Measurements from ENCODE around the gene TMEM259.

Gene TMEM259

DNA sequence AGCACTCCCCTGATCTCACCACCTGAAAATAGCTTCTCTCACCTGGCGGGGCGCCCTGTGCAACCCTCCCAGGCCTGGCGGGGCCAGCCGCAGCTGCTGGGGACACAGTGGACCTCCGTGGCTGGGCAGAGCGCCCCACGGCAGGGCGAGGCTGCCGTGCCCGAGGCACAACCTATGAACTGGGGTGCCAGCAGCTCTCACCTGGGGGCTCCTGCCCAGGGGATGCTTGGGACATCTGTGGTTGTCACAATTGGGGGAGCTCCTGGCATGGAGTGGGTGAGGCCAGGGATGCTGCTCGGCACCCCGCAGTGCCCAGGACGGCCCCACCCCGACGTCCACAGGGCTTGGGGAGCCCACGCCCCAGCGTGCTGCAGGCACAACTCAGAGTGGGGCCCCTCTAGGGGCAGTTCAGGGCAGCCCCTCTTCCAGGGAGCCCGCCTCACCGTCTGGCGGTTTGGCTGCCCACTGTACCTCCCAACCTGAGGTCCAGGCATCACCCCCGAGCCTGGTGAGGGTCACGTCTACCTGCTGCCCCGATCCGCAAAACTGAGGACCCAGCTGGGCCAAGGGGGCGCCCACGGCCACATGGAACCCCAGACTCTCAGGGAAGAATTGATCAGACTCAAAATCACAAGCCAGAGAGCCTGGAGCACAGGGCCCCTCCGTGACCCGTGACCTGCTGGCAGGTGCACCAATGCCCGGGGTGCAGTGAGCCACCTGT, 5.7 kb downstream of the TMEM259 start:
- DNase-seq: no peak

DNA sequence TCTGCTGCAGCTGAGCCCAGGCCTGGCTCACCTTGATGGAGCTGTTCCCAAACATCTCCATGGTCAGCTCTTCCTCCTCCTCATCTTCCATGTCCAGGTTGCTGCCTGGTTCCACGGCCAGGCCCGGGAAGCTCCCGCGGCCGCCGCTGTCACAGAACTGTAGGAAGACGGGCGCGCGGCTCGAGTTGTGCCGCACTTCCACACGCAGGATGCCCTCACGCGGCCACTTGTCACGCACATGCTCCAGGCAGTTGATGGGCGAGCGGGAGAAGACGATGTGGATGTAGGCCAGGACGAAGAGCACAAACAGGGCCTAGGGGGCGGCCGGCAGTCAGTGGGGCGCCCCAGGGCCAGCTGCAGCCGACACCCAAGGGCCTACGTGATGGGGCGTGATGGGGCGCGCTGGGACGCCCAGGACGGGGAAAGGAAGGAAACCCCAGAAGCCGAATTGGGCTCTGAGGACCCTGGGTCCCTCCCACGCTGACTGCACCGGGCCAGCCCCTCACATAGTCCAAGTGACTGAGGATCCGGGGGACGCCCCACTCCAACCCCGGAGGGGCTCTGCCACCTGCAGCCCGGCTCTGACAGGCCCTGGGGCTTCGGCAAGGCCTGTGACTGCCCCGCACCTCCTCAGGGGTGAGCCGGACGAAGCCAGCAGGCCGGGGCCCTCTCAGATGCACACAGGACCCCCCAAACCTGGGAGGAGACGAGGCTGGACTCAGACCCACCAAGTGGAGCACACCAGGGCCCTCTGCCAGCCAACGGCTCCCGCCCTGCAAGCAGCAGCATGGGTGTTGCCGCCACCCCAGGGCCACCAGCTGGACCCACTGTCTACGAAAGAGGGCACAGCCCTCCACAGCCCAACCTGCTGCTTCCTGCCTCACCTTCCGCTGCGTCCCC, 6.5 kb downstream of the TMEM259 start:
- no peak for DNase-seq

DNA sequence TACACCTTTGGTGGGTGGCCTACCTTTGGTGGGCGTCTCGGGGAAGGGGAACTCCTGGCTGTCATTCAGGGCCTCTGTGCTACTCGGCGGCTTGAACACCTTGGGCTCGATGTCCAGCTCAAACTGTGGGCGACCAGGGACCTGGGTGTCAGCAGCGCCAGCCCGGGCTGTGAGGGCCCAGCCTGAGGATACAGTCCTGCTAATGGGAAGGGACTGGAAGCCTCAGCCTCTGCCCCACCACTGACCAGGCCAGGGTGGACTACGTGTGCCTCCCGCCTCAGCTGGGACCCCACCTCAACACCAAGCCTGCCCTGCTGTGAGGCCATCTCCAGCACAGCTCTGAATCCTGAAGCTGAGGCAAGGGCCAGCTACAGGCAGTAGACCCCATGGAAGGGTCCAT, 7.7 kb downstream of the TMEM259 start:
- DNase-seq: no peak

DNA sequence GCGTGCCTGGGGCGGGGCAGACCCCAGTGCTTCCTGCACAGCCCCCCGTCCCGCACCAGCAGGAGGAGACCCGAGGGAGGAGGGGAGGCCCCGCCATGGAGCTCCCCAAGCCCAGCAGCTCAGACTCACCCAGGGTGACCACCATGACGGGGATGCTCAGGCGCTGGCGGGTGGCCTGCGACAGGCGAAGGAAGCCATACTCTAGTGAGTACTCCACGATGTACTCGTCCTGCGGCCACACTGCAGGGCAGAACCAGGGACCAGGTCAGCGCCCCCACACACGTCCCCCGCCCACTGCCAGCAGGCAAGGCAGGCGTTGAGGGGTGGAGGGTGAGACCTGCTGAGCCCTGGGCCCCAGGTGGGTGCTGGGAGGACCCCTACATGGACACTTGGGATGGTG, 8.6 kb downstream of the TMEM259 start:
- DNase-seq: no peak

DNA sequence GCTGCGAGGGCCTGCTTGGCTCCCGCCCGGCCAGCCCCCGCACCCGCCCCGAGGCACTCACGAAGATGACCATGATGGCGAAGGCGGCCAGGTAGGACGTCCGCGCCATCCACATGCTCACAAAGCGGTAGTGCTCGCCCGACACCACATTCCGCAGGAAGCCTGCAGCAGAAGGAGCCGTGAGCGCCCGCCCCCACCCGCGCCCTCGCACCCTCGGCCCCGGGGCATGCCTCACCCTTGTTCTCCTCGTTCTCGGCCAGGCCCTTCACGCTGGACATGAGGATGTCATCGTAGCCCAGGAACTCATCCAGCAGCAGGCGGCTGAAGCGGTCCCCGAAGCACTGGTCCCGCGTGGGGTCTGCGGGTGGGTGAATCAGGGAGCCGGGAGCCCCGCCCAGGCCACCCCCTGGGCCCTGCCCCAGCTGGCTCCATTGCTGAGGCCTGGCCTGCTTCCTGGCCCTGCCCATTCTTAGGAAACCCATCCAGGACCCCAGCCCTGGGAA, 9.0 kb downstream of the TMEM259 start:
- DNase-seq: no peak

DNA sequence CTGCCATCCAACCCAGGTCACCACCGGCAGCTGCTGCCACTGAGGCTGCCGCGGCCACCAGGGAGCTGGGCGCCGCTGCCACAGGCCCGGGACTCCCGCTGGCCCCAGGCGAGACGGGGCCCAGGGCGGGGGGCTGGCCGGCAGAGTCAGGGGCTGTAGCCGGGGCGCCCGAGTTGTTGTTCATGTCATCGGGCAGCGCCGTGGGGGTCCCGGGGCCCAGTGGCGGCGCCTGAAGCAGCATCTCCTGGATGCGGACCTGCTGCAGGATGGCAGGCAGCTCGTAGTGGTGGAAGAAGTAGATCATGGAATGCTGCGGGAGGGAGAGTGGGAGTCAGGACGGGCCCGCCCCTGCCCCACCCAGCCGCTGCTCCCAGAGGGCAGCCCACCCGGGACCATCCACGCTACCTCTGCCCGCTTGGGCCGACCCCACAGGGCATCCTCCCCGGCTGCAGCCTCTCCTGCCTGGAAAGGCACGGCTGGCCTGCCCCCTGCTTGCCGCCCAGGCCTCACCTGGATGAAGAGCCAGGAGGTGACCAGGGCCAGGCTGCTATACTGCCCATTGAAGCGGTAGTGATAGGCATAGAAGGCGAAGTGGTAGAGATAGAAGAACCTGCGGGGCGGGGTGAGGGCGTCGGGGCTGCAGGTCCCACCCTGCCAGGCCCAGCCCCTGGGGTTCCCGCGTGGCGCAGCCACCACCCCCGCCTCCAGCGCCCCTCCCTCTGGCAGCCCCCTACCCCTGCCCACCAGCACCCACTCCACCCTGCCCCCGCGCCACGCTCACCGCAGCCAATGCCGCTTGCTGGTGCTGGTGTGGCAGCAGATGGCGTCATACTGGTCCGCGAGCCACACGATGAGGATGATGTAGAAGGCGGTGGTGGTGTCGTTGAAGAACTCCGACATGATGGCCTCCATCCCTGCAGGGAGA, 10.1 kb downstream of the TMEM259 start:
- no peak for DNase-seq

DNA sequence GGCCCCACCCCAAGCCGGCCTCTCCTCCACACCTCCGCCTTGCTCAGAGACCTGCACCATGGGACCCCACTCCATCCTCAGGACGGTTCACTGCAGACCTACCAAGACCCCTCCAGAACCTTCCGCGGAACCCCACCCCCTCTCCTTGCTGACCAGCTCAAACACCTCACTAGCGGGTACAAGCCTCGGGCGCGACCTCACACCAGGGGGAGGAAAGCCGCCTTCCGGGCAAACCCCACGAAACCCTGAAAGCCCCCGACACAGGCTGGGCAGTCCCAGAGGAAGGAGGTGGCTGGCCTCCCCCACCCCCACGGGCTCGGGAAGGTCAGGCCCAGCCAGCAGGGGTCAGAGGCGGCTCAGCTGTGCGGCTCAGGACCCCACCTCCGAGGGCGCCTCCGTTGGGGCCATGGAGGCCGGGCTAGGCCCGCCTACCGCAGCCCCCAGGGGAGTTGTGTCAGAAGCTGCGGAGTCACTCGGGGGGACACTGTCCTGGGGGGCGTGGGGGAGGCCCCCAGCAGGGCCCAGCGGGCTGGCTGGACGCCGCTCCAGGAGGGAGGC, 10.9 kb downstream of the TMEM259 start:
- DNase-seq: no peak

DNA sequence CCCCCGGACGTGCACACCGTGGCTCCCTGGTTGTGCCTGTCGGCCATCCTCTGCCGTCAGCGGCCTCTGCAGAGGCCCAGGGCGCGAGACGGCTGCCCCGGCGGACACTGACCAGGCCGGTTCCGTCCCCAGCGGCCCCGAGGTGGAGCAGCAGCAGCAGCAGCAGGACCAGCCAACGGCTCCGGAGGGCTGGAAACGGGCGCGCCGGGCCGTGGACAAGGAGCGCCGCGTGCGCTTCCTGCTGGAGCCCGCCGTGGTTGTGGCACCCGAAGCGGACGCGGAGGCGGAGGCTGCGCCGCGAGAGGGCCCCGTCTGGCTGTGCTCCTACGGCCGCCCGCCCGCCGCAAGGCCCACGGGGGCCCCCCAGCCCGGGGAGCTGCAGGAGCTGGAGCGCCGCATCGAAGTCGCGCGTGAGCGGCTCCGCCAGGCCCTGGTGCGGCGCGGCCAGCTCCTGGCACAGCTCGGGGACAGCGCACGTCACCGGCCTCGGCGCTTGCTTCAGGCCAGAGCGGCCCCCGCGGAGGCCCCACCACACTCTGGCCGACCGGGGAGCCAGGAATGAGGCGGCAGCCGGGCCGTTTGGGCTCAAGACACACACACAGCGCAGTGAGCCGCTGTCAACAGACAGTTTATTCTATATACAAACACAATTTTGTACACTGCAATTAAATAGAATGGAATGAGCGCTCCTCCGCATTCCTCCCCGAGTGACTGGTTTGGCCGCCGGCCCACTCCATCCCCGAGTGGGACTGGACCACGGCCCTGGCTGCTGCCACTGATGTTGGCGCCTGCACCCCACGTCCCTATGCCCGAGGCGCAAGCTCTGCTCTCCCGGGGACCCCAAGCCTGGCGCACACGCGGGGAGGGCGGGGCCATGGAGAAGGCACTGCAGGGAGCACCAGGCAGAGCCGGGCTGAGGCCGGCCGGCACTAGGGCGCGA, 11.6 kb downstream of the TMEM259 start:
- no peak for DNase-seq

DNA sequence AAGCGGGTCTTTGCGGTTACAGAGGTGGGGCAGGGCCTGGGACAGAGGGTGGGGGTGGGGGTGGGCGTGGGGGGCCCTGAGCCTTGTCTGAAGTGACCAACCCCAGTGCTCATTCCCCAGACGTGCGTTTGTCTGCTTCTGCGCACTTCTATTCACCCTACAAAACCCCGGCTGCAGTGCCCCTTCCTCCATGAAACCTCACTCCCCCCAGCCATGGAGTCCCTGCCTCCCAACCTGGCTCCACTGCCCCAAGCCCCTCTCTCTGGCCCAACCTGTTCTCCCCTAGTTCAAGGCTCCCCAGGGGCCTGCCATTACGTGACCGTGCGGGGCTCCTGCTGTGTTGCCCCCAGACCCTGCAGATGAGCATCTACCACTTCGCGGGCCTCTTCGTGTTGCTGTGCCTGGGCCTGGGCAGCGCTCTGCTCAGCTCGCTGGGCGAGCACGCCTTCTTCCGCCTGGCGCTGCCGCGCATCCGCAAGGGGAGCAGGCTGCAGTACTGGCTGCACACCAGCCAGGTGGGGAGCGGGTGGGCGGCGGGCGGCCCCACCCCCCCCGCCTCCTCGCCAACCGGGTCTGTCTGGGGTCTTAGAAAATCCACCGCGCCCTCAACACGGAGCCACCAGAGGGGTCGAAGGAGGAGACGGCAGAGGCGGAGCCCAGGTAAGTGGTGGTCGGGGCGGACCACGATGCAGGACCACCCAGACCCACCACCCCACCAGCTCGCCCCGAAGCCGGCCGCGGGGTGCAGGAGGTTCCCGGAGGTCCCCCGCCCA, 12.5 kb downstream of the TMEM259 start:
- DNase-seq: no peak

DNA sequence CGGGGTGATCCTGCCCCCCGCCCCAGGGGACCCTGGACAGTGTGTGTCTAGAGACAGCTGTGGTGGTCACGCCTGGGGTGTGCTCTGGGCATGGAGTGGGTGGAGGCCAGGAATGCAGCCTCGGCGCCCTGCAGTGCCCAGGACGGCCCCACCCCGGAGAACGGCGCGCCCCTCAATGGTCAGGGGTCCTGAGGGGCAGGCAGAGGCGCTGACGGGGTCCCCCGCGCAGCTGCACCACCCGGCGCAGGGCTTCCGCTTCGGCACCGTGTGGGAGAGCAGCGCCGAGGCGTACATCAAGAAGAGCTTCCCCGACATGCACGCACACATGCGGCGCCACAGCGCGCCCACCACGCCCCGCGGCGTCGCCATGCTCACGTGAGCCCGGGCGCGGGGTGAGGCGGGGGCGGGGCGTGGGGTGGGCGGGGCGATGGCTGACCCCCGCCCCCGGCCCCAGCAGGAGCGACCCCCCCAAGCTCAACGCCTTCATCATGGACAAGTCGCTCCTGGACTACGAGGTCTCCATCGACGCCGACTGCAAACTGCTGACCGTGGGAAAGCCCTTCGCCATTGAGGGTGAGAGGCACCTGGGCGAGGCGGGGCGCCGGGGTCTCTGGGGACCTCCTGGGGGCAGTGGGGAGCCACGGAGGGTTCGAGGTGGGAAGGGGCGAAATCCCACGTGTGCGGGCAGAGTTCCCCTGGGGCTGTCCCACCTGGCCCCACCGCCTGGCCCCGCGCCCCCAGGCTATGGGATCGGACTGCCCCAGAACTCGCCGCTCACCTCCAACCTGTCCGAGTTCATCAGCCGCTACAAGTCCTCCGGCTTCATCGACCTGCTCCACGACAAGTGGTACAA, 13.3 kb downstream of the TMEM259 start:
- DNase-seq: no peak

DNA sequence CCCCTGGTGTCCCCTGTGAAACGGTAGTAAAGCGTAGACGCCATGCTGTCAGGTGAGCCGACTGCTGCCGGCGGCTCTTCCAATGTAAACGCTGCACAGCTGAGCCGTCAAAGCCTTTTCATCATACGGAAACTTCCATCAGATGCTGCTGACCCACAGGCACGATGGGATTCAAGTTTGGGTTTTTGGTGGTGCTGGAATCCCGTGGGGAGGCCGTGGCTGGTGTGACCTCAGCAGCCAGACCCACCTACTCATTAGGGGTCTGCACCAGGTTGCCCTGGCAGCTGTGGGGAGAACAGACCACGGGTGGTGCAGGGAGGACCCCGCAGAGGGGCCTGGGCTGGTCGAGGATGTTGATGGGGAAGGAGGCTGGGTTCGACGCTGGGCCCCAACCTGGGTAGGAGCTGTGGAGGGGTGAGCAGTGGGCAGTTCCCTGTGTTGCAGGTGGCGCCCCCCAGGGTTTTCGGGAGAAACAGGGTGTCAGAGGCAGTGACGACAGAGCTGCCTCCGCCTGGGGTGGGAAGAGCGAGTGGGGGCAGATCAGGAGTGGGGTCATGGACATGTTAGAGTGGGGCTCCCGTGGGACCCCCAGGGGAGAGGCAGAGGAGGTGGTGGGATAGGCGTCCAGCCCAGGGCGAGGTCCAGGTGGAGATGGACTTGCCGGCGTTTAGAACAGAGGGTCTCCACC, 14.1 kb downstream of the TMEM259 start:
- no peak for DNase-seq

DNA sequence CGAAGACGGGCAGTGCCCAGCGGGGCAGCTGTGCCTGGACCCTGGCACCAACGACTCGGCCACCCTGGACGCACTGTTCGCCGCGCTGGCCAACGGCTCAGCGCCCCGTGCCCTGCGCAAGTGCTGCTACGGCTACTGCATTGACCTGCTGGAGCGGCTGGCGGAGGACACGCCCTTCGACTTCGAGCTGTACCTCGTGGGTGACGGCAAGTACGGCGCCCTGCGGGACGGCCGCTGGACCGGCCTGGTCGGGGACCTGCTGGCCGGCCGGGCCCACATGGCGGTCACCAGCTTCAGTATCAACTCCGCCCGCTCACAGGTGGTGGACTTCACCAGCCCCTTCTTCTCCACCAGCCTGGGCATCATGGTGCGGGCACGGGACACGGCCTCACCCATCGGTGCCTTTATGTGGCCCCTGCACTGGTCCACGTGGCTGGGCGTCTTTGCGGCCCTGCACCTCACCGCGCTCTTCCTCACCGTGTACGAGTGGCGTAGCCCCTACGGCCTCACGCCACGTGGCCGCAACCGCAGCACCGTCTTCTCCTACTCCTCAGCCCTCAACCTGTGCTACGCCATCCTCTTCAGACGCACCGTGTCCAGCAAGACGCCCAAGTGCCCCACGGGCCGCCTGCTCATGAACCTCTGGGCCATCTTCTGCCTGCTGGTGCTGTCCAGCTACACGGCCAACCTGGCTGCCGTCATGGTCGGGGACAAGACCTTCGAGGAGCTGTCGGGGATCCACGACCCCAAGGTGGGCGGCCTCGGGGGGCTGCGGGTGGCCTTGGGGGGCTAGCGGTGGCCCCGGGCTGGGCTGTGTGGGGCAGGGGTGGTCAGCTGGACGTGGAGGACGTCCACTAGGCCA, 15.9 kb downstream of the TMEM259 start:
- DNase-seq: no peak

DNA sequence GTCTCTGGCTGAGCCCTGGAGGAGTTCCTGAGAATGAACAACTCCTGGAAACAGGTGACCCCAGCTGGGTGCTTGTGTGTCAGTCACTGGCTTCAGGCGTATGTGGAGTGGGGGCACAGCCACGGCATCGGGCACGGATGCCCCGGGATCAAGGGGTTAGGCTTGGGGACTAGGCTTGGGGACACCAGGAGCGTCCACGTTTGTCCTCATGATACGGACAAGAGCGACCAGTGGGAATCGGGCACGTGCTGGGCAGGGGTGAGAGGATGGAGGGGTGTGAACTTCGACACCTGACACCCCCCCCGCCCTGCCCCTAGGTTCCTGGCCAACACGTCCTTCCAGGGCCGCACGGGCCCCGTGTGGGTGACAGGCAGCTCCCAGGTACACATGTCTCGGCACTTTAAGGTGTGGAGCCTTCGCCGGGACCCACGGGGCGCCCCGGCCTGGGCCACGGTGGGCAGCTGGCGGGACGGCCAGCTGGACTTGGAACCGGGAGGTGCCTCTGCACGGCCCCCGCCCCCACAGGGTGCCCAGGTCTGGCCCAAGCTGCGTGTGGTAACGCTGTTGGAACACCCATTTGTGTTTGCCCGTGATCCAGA, 16.6 kb downstream of the TMEM259 start:
- DNase-seq: no peak

DNA sequence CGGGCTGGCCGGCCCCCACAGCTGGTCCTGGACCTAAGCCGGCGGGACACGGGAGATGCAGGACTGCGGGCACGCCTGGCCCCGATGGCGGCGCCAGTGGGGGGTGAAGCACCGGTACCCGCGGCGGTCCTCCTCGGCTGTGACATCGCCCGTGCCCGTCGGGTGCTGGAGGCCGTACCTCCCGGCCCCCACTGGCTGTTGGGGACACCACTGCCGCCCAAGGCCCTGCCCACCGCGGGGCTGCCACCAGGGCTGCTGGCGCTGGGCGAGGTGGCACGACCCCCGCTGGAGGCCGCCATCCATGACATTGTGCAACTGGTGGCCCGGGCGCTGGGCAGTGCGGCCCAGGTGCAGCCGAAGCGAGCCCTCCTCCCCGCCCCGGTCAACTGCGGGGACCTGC, 17.6 kb downstream of the TMEM259 start:
- DNase-seq: no peak

DNA sequence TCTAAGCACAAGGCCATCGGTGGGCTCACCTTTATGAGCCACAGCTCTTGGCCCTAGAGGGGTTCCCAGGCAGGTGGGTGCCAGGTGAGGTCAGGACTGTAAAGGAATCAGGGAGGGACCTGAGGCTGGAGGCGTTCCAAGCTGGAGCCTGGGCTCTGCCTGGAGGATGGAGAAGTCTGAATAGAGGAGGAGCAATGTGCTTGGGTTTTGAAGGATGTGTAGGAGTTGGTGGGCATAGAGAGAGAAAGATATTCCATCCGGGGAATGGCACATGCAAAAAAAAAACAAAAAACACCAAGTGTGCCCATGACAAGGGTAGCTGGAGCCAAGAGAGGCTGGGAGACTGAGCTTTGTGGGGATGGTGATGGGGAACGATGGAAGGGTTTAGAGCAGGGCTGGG, 18.3 kb downstream of the TMEM259 start:
- DNase-seq: no peak

DNA sequence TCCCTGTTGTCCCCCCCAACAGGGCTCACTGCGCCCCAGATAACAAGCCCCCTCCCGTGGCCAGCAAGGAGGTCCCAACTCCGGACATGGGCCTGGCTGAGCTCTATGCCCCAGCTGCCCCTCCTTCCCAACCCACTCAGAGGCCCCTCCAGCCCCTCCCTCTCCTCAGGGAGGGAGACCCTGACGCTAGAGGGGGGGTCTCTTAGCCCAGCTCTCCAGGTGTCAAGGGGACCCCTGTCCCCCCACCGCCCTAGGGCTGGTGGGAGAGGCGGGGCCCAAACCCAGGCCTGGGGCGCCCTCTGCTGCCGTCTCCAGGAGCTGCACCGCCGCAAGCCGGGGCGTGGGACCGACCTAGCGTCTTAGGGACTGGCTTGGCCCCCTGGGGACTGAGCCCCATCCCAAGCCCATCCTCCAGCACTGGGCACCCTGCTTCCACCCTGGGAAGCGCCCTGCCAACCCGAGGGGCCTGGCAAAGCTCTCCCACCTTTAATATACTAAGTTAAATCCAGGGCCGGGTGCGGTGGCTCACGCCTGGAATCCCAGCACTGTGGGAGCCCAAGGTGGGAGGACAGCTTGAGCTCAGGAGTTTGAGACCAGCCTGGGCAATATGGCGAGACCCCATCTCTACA, 19.3 kb downstream of the TMEM259 start:
- DNase-seq: peak; percentile 90
